HG03175 (cell line): Measurements from ENCODE around the gene ALG14.
"Not testable (repeated sequence)": the region's sequence is repeated elsewhere in the genome, so short reads cannot be mapped to it uniquely, and the experiment has no call there.

ENCODE experiments used
- ATAC-seq: cut with Tn5 transposase; IDR thresholded peaks from one replicate; pipeline ENCODE4 v1.9.1; 2021; ENCODE audit warnings: mild to moderate bottlenecking, moderate library complexity; ENCODE audit not compliant: unreplicated experiment

ALG14 gene

DNA sequence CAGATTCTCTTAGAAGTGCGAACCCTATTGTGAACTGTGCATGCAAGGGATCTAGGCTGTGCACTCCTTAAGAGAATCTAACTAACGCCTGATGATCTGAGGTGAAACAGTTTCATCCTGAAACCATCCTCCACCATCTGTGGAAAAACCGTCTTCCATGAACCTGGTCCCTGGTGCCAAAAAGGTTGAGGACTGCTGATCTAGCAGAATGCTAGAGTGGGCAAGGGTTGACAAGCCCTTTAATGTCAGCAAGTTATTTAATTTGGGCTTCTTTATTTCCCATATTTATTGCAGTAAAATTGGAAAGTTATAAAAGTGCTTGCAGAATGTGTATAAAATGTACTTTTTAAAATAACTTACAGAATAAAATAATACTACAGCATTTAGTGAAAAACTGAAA lies 26.4 kb downstream of the ALG14 start:
- ATAC-seq: no peak

DNA sequence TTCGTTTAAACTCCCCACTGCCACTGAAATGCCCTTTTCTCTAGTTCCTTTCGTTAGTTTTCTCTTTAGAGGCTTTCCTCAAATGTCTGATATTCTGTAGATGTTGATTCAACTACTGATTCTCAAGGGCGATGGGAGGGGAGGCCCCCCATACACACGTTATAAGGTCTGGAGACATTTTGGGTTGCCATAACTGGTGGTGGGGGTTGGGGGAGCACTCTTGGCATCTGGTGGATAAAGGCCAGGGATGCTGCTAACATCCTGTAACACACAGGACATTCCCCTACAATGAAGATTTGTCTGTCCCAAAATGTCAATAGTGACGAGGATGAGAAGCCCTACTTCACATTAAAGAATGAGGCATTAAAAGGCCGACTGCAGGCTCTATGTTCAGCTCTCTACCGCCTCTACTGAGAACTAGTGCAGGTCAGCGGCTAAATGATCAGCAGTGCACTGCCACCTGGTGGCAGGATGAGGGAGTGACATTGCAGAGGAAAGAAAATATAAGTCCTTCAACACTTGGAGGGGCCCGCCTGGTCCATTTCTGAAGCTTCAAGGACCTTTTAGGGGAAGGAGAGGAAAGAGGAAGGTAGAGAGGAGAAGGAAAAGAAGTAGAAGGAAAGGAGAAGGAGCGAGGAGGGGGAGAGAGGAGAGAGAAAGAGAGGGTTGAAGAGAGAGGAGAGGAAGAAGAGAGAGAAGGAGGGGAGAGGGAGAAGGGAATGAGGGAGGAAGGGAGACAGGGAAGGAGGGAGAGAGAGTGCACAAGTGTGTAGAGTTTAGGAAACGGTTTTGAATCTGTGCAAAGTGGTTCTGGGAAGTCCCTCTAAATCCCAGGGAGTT lies 29.4 kb downstream of the ALG14 start:
- peak; percentile 96 for ATAC-seq

DNA sequence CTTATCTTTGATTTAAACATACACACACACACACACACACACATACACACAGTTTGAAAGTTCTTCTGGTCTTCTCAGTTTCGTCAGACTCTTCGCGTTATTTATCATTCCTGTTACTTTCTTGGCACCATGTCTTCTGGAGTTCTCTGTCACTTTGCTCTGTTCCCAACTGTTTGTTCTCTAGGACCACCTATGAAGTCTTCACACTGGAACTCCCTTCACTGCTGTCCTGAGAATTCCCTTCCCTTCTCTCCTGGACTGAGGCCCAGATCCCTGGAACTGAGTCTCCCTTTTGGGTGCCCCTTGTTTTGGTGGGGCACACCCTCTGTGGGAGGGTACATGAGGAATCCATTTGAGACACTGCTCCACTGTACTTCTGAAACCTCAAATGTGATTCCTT lies 30.5 kb downstream of the ALG14 start:
- ATAC-seq: no peak

GRCh38 chr1:95041491-95042165 lies 31.1 kb downstream of the ALG14 start:
- peak; percentile 42 for ATAC-seq

- no peak for ATAC-seq
Measured at GRCh38 chr1:95040032-95040525, 32.7 kb downstream of the ALG14 start.

DNA sequence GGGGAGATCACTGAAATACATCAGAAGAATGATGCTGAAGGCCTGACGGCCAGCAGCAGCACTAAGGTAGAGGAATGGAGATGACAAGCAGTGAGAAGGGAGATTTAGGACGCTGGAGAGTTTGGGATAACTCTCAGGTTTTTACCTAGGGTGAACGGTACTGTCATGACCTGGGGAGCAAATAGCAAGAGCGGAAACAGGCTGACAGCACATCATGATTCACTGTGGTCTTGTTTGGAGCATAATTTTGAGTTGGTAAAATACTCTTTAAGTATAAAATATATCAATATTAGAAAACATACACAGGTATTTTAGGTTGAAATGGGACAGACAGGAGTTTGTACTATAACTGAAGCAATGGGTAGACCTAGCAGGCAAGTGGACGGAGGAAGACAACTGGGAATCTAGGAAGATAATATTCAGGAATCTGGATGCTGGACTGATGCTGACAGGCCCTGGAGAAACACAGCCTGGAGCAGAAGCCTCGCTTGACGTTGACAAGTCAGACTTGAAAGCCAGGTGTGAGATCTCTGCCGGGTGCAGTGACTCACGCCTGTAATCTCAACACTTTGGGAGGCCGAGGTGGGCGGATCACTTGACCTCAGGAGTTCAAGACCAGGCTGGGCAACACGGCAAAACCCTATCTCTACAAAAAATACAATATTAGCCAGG lies 33.3 kb downstream of the ALG14 start:
- ATAC-seq: no peak

- no peak for ATAC-seq
Measured at GRCh38 chr1:95035536-95035935, 37.2 kb downstream of the ALG14 start.

DNA sequence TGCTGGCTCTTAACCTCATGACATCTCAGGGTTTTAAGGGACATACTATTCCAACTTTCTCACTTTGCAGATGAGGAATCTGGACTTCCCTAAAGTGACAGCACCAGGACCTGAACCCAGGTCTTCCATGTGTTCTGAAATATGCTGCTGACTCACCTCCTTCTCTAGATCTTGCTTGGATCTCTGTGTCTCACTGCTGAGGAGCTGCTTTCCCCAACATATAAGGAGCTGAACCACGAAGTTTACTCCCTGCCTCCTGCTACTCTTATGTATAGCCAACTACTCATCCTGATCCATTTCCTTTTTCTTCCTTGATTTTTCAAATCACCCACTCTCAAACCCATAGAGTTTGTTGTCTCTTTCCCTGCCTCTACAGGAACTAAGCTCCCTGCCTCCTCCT lies 38.2 kb downstream of the ALG14 start:
- ATAC-seq: no peak

DNA sequence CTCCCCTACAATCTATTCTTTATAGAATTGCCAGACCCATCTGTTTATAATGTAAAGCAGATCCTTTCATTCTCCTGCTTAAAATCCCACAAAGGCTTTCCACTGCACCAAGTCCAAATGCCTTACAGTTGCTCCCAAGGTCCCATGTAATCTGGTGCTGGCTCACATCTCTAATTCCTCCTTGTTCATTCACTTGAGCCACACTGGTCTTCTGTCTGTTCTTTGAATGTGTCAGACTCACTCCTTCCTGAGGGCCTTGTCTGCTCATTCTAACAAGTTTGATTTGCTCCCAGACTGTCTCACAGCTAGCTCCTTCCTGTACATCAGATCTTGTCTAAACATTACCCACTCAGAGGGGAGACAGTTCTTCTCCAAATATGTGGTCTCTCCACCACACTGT lies 38.9 kb downstream of the ALG14 start:
- ATAC-seq: no peak

DNA sequence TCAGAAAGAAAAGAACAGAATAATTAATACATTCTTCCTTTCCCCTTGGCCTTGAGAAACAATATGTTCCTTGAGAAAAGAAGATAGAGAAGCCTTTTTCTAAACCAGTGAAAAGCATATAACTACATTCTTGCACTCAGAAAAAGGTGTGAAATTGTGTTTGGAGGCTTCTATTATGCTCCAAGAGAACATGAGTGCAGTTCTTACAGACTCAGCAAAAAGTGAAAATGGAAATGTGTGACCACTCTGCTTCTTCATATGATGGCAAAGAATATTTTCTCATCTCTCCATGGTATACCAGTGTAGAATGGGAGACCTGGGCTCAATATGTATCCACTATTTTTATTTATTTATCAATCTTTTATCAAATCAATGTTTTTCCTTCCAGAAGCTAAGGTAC lies 43.2 kb downstream of the ALG14 start:
- no peak for ATAC-seq

GRCh38 chr1:95028954-95029353 lies 43.8 kb downstream of the ALG14 start:
- ATAC-seq: no peak

- no peak for ATAC-seq
Measured at GRCh38 chr1:95027046-95027445, 45.7 kb downstream of the ALG14 start.

- ATAC-seq: no peak
Measured at GRCh38 chr1:95023399-95024043, 49.2 kb downstream of the ALG14 start.

- no peak for ATAC-seq
Measured at GRCh38 chr1:95022644-95022926, 50.2 kb downstream of the ALG14 start.

GRCh38 chr1:95021805-95022643 lies 50.7 kb downstream of the ALG14 start:
- ATAC-seq: no peak

GRCh38 chr1:95021119-95021518 lies 51.6 kb downstream of the ALG14 start:
- no peak for ATAC-seq

- not testable (repeated sequence) for ATAC-seq
Measured at GRCh38 chr1:95019466-95019865, 53.3 kb downstream of the ALG14 start.

DNA sequence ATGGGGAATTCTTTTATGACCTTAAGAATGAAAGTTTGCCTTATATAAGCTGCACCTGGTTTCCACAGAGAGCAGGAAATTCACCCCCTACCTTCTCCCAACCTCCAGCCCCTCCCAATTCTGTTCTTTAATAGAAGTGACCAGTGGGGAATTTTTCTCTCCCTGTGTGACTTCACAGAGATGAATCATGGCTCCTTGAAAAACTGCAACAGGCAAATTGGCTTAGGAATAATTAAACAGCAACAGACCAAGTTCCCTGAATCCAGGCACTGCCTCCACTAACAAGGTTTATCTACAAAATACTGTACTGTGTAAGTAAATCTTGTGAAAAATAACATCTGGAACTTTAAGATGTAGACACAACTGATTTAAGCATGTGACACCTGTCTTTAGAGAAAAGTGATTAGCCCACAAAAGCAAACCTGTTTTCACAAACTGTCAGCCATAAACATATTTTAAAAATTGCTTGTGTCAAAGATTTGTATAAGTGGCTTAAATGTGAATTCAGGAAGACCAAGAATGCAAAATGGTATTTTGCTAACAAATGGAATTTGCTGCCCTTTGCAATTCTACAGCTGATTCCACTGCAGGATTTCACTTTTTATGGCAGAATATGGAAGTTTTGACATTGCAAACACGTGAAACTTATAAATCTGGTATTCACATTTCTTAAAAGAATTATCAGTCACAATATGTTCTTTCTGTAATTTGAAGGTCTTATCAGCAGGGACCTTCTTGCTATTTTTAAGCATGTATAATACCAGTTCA lies 54.0 kb downstream of the ALG14 start:
- ATAC-seq: no peak

DNA sequence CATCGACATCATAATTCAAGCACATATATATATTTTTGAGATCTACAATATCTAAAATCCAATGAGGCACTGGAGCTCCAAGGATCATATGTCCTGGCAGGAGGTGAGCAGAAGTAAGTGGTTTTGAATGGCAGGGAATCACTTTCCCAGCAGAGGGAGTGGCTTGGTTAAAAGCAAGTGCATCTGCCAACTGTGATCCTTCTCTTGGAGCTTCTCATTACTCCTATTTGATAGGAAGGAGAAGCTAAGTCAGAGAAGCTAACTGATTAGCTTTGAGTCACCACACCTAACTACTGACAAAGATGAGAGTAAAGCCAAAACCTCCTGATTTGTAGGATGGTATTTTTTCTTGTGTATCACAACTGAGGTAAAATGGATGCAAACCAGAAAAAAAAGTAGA lies 55.0 kb downstream of the ALG14 start:
- ATAC-seq: no peak

DNA sequence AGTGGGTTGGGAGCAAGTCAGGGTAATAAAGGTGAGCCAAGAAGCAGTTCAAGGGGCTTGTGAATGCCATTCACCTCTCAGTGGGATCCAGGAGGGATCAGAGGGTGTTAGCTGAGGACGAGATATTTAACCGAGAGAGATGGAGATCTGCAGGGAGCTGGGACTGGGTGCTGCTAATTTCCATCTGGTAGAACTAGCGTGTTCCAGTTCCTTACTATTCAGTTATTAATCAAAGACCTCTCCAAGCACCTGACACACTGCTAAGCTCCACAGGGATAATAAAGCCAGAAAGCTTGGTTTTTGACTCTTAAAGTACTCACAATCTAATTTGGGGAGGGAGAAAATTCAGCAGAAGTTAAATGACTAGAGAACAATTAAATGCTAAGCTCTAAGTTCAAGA lies 57.7 kb downstream of the ALG14 start:
- no peak for ATAC-seq
